Activated CD4-positive, alpha-beta T cell treated with anti-CD3 and anti-CD28 coated beads, Interleukin-10, Interleukin-2, amounts not matched to agents 100 ng/mL and 50 ng/mL, durations not matched to agents 16 hours and 8 hours (primary cell): ENCODE results near the gene ZBED5.
"Not testable (repeated sequence)": the region's sequence is repeated elsewhere in the genome, so short reads cannot be mapped to it uniquely, and the experiment has no call there.

Source experiments
- DNase-seq: peaks from one replicate; pipeline ENCODE4 v3.0.0-alpha.2; 2020

The ZBED5 gene

DNA sequence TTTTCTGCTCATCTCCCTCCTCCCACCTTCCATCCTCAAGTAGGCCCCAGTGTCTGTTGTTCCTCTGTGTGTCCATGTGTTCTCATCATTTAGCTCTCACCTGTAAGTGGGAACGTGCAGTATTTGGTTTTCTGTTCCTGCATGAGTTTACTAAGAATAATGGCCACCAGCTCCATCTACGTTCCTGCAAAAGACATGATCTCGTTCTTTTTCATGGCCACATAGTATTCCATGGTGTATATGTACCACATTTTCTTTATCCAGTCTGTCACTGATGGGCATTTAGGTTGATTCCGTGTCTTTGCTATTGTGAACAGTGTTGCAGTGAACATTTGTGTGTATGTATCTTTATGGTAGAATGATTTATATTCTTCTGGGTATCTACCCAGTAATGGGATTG, 21.0 kb downstream of the ZBED5 start:
- not testable (repeated sequence) for DNase-seq

DNA sequence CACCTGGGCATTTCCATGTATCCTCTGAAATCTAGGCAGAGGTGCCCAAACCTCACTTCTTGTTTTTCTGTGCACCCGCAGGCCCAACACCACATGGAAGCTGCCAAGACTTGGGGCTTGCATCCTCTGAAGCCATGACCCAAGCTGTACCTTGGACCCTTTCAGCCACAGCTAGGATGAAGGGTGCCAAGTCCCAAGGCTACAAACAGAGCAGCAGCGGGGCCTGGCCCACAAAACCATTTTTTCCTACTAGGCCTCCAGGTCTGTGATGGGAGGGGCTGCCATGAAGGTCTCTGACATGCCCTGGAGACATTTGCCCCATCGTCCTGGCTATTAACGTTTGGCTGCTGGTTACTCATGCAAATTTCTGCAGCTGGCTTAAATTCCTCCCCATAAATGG, 28.7 kb downstream of the ZBED5 start:
- no peak for DNase-seq

DNA sequence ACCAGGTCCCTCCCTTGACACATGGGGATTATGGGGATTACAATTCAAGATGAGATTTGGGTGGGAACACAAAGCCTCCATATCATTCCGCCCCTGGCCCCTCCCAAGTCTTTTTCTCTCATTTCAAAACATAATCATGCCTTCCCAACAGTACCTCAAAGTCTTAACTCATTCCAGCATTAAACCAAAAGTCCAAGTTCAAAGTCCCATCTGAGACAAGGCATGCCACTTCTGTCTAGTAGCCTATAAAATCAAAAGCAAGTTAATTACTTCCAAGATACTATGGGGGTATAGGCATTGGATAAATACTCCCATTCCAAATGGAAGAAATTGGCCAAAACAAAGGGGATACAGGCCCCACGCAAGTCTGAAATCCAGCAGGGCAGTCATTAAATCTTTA, 29.5 kb downstream of the ZBED5 start:
- no peak for DNase-seq

DNA sequence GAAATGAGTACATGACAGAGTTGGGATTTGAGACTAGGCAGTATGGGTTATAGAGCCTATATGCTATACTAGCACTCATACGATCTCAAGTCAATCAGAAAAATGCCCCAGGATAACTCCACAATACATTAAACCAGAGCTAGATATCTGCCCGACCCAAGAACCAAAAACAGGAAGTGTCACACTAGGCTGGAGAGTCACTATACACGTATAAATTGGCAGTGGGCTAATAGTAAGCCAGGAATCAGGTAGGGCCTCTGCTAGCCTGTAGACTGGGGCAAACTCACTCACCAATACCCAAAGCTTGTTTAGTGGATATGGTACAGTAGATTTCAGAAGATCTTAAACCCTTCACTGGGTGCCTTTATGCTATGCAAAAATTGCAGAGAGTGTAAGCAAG, 33.0 kb downstream of the ZBED5 start:
- DNase-seq, result no peak

DNA sequence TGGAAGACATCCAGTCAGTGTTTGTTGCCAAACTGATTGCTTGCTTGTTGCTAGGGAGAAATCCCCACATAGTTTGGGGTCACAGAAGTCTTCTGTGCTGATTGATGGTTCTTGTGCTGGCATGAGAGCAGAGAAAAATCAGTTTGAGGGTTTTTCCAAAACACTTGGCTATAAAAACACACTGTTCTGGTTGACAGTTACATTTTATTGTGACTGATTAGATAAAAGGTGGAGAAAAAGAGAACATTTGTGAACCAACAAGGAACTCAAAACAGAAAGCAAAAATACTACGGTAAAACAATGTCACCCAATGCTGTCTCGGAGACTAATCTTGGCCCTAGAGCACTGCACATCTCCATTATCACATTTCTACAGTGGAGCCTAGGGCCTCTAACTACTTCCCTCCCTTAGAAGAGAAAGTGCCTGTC, 34.7 kb downstream of the ZBED5 start:
- DNase-seq, result no peak

DNA sequence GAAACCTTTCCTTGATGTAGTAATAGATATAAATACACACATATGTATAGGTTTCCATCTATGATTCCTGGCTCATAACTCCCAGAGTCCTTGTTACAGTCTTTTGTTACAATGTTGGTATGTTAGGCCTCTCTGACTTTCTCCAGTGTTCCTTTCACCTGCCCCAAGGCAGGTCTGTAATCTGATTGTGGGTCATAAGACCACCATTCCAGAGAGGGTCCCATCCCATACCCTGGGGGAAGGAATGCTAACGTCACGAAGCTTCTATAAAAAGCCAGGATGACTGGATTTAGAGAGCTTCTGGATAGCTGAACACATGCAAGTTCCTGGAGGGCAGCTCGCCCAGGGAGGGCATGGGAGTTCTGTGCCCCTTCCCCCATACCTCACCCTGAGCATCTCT, 35.4 kb downstream of the ZBED5 start:
- not testable (repeated sequence) for DNase-seq

DNA sequence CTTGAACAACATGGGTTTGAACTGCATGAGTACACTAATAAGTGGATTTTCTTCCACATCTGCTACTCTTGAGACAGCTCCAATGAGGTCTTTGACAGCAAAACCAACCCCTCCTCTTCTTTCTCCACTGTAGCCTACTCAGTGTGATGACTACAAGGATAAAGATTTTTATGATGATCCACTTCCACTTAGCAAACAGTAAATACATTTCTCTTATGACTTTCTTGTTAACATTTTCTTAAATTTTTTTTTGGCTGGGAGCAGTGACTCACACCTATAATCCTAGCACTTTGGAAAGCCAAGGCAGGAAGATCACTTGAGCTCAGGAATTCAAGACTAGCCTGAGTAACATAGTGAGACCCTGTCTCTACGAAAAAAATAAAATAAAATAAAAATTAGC, 39.3 kb downstream of the ZBED5 start:
- no peak for DNase-seq

DNA sequence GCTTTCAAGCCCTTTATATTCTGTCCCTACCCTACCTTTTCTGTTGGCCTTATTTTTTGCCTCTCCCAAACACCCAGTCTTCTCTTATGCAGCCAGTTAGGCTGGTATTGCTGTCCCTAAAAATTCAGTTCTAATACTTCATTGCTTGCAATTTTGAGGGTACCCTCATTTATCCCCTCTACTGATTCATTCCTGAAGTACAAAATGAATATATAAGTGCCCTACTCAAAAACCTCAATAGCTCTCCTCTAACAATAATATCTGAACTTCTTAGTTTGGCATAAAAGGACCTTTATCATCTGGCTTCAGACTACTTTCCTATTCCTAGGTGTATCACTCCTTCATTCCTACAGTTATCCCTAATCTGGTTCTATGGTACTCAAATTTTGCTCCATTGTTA, 43.9 kb downstream of the ZBED5 start:
- peak; percentile 47 for DNase-seq

DNA sequence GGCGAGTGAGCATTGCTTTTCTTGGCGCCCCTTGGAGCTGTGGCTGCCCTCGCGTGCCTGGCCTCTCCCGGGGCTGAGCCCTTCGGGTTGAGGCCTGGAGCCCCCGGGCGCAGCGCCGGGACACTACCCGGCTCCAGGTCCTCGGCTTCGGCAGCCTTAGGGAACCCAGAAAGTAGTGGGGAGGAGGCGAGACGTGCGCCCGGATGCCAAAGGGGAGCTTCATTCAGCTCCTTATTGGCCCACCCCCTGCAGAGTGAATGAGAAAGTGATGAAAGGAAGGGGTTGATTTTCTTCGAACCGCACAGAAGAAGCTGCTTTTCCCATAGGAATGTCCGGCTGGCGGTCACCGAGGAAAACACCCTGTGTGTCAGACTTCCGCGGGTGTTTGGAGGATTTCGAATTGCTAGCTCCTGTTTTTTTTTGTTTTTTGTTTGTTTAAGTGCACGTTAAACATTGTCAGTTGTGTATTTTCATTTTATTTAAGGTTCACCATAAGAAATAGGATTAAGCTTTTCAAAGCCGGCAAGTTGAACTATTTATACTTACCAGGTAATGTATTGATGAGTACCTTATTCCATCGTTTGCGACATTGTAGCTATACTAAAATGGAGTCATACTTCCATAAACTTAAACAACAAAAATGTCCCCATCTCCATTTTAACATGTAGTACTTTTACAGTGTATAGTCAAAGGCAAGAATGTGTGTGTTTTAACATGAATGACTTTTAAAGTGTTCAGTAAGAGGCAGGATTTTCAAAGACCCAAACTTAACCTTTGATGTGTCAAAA, 48.3 kb downstream of the ZBED5 start:
- peak; percentile 50 for DNase-seq

DNA sequence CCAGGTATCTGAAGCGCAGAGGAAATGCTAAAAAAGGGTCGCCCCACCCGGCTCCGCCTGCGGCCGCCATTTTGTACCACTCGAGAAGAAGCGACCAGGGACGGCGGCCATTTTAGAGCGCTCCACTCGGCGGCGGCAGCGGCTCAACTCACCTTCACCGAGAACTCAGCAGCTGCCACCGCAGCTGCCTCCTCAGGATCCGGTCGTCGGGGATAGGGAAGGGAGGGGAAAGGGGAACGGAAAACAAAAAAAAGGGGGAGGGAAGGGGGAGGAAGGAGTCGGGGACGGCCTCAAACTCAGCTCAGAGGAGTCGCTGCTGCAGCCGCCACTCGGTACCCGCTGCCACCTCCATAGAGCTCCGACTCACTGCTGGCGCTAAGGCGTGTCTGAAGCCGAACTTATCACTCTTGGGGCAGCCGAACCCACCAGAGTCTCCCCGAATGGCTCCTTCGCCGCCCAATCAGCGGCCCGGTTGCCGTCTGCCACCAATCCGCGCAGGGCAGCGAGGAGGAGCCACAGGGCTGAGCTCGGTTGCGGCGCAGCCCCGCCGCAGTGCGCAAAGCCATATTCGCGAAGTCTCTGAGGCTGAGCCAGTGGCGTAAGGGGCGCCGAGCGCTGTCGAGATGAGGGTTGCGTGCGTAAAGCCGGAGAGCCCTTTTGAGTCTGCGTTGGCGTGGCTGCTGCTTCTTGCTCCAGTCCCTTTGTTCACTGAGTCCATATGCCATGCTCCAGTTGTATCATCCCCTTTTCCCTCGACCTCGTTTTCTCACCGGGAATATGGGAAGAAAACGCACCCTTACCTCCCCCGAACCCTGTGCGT, 49.1 kb downstream of the ZBED5 start, which contains the start of gene EIF4G2:
TSS of gene EIF4G2 (minus strand) at position 374 of the 820 bp plus-strand sequence.
- peak; percentile 99 for DNase-seq

DNA sequence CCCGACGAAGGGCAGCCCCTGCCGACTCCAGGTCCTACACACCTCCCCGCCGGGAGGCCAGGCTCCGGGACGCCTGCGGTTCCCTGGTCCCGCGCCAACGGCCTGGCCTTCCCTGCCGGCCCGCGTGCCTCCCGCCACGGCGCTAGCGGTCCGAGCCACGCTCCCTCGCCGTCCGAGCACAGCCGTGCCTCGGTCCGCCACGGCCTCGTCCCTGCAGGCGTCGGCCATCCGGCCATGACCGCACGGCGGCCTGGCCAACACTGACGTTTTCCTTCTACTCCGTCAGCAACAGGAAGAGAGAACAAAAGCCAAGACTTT, 49.7 kb downstream of the ZBED5 start:
- DNase-seq, result no peak

DNA sequence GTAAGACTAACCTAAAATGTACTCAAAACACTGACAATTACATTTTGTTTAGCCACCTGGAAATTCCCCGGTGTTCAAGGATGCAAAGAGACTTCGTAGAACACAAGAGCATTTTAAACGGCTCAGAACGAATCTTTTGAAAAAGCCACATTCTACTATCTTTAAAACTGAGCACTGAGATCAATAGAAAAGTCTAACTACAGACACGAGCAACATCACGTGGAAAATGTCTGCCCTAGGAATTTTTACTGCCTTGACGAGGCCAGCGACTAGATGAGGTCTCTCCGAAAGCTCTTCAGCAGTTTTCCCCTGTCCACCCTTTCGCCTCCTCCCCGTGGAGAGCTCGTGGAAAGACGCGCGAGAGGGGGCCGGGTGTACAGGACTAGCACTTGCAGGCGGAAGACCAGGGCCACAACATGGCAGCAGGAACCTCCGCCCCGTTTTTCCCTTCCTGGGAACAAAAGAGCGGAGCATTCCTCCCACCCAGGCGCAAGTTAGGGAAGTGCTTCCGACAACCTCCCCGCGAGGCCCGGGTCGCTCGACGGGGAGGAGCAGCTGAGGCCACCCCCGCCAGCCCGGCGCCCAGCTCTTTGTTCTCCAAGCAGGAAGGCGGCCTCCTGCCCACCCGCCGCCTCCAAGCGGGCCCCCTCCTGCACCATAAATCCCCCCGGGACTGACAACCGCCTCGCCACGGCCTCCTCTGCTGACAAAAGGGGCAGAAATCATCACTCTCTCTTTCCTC, 50.2 kb downstream of the ZBED5 start:
- DNase-seq, result peak; percentile 52

DNA sequence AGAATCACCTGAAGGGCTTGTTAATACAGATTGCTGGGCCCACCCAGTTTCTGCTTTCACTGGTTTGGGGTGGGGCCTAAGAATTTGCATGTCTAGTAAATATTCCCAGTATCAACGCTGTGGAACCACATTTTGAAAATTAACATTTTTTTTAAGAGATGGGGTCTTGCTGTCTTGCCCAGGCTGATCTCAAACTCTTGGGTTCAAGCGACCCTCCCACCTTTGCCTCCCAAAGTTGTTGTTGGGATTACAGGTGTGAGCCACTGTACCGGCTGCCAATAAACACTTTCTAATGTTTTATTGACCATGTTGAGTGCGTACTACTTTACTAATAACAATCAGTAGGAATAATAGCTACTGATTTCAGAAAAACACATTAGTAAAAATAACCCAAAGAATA, 51.6 kb downstream of the ZBED5 start:
- DNase-seq, result no peak

DNA sequence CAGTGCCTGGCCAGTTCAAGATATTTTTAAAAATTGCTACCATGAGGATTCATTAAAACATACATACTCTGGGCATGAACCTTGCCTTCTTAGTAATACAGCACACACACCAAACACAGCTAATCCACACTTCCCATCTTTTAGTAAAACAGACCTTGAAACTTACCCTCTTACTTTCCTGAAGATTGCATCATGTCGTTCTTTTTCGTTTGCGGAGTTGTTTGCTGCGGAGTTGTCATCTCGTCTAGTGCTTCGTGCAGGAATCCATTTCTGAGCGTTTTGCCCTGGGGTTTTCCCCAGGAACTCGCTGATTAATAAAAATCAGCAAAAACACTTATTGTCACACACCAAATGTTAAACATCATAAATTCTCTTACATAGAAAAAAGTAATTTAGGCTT, 52.1 kb downstream of the ZBED5 start:
- peak; percentile 28 for DNase-seq

DNA sequence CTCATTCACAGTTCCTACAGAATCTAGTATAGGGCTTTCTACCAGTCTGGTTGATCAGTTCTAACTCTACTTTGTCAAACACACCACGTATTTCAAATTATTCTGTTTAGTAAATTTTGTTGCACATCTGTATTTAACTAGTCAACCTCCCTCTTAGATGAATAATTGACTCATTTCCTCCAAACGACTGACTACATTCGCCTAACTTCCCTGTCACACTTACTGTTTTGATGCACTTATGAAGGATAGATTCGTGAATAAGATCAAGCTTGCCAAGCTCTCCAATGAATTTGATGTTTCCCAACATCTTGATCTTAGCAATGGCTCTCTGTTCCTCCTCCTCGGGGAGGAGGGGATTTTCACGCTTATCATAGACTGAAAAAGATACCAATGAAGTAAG, 54.2 kb downstream of the ZBED5 start:
- DNase-seq, result no peak
